IPS-18c (cell line): ENCODE results near the gene TPBG.

ENCODE experiments used
- H3K4me3 ChIP-seq: 2 replicates; pipeline ENCODE4 v1.7.0; 2013; ENCODE audit warnings: low read depth, mild to moderate bottlenecking, low read length, moderate library complexity; ENCODE audit not compliant: insufficient read depth
- H3K9me3 ChIP-seq: one replicate; pipeline ENCODE4 v1.6.1; 2013; ENCODE audit warnings: mild to moderate bottlenecking, low read length, moderate library complexity; ENCODE audit not compliant: control insufficient read depth, insufficient read depth

Gene TPBG

GRCh38 chr6:82363428-82364086 lies at the start of gene TPBG:
Gene TPBG, plus strand, starts transcription at chr6:82363817. Its CDS starts 1,145 bp downstream, at chr6:82364962.
- Histone ChIP-seq H3K4me3 (peak within 1 kb of the TSS; percentile 93), H3K9me3 (no peaks in the 10 kb centered on the region)

GRCh38 chr6:82322386-82322785 lies 41.2 kb upstream of the TPBG start:
- Histone ChIP-seq H3K4me3 (no peak overlapping the region), H3K9me3 (no peaks in the 10 kb centered on the region)

- Histone ChIP-seq H3K9me3 (no peaks in the 10 kb centered on the region), H3K4me3 (no peak overlapping the region)
These were observed 33.9 kb upstream of the TPBG start for GRCh38 chr6:82329766-82330165.

- Histone ChIP-seq H3K9me3 (no peaks in the 10 kb centered on the region), H3K4me3 (no peak overlapping the region)
These were observed 33.3 kb upstream of the TPBG start for GRCh38 chr6:82330171-82330804.

GRCh38 chr6:82331031-82331773 lies 32.4 kb upstream of the TPBG start:
- H3K4me3 ChIP-seq: no peak overlapping the region

GRCh38 chr6:82333781-82334180 lies 29.8 kb upstream of the TPBG start:
- H3K9me3 ChIP-seq: no peaks in the 10 kb centered on the region
- no peak overlapping the region for H3K4me3 ChIP-seq

More at GRCh38 chr6:82331031-82331773, 32.4 kb upstream of the TPBG start:
- no peaks in the 10 kb centered on the region for H3K9me3 ChIP-seq

- Histone ChIP-seq H3K4me3 (no peak overlapping the region), H3K9me3 (peaks cover 6% of the 10 kb centered on the region)
These were observed 25.8 kb upstream of the TPBG start for GRCh38 chr6:82337688-82338257.

GRCh38 chr6:82348130-82348529 lies 15.5 kb upstream of the TPBG start:
- H3K9me3 ChIP-seq: no peaks in the 10 kb centered on the region
- H3K4me3 ChIP-seq: no peak overlapping the region

- no peaks in the 10 kb centered on the region for H3K9me3 ChIP-seq
- H3K4me3 ChIP-seq: no peak overlapping the region
These were observed 9.8 kb upstream of the TPBG start for GRCh38 chr6:82353848-82354247.

- no peaks in the 10 kb centered on the region for H3K9me3 ChIP-seq
- H3K4me3 ChIP-seq: no peak overlapping the region
These were observed 3.1 kb upstream of the TPBG start for GRCh38 chr6:82360552-82360951.

GRCh38 chr6:82361631-82362030 lies 2.0 kb upstream of the TPBG start:
- no peak overlapping the region for H3K4me3 ChIP-seq

GRCh38 chr6:82362144-82362543 lies 1.5 kb upstream of the TPBG start:
- no peaks in the 10 kb centered on the region for H3K9me3 ChIP-seq
- H3K4me3 ChIP-seq: no peak overlapping the region; the same call in 1 of the 2 replicates

More at GRCh38 chr6:82361631-82362030, 2.0 kb upstream of the TPBG start:
- no peaks in the 10 kb centered on the region for H3K9me3 ChIP-seq

- Histone ChIP-seq H3K4me3 (peak overlapping the region; percentile 93), H3K9me3 (no peaks in the 10 kb centered on the region)
These were observed 664 bp upstream of the TPBG start for GRCh38 chr6:82362878-82363427.

- Histone ChIP-seq H3K9me3 (no peaks in the 10 kb centered on the region), H3K4me3 (peak overlapping the region; percentile 93)
These were observed 734 bp downstream of the TPBG start for GRCh38 chr6:82364087-82365015.

- H3K4me3 ChIP-seq: peak overlapping the region; percentile 93
- H3K9me3 ChIP-seq: no peaks in the 10 kb centered on the region
These were observed 1.6 kb downstream of the TPBG start for GRCh38 chr6:82365016-82365795.

GRCh38 chr6:82367704-82368103 lies 4.1 kb downstream of the TPBG start:
- no peaks in the 10 kb centered on the region for H3K9me3 ChIP-seq
- no peak overlapping the region for H3K4me3 ChIP-seq
